A673 (cell line): Measurements from ENCODE around the gene MINDY4. TPM values are rescaled to one million over a fixed set of nuclear protein-coding genes. Genes with fewer than 3 reads are reported as not detected.

Experiments
- BruUV-seq: library from RNA; stranded (reverse); fragments of 400-500 nt; replicated peaks from 2 replicates; lab custom pipeline; 2021; lab: Mats Ljungman, UMichigan
- CTCF ChIA-PET: fragments of 300-600 bp; sonication (Branson Sonifier 250); formaldehyde crosslinking; loops from one replicate; lab custom pipeline; 2022; ENCODE audit warnings: antibody characterized with exemption; lab: Charles Lee
- POLR2A ChIA-PET: fragments of 300-600 bp; sonication (Branson Sonifier 250); formaldehyde crosslinking; loops from one replicate; lab custom pipeline; 2022; ENCODE audit warnings: antibody characterized with exemption; ENCODE audit not compliant: low non-redundant PET; lab: Charles Lee
- DNase-seq: peaks from one replicate; pipeline ENCODE4 v3.0.0-alpha.2; 2015; ENCODE audit warnings: low spot score
- H3K27ac ChIP-seq: fragments of 200-600 bp; sonication (generic); 2 replicates; pipeline ENCODE4 v1.5.1; 2016; ENCODE audit warnings: mixed run types, low read depth, mild to moderate bottlenecking, mixed read lengths, antibody characterized with exemption, low read length; ENCODE audit not compliant: poor library complexity, severe bottlenecking
- H3K27me3 ChIP-seq: fragments of 200-600 bp; sonication (generic); replicated peaks from 2 replicates; pipeline ENCODE4 v1.6.1; 2017; ENCODE audit warnings: mixed run types, low read depth, mild to moderate bottlenecking, mixed read lengths, antibody characterized with exemption, low read length; ENCODE audit not compliant: insufficient read depth, poor library complexity
- H3K36me3 ChIP-seq: fragments of 200-600 bp; sonication (generic); 2 replicates; pipeline ENCODE4 v1.6.1; 2016; ENCODE audit warnings: mixed run types, mild to moderate bottlenecking, mixed read lengths, antibody characterized with exemption, low read length; ENCODE audit not compliant: insufficient read depth, poor library complexity, severe bottlenecking
- H3K4me1 ChIP-seq: fragments of 200-600 bp; sonication (generic); 2 replicates; pipeline ENCODE4 v1.6.1; 2017; ENCODE audit warnings: mixed run types, mild to moderate bottlenecking, mixed read lengths, antibody characterized with exemption, low read length; ENCODE audit not compliant: insufficient read depth, poor library complexity, severe bottlenecking
- H3K4me3 ChIP-seq: fragments of 200-600 bp; sonication (generic); 2 replicates; pipeline ENCODE4 v1.5.1; 2016; ENCODE audit warnings: low read depth, mixed run types, mild to moderate bottlenecking, mixed read lengths, low read length; ENCODE audit not compliant: poor library complexity, severe bottlenecking
- H3K9me3 ChIP-seq: fragments of 200-600 bp; sonication (generic); 2 replicates; pipeline ENCODE4 v1.6.1; 2016; ENCODE audit warnings: mixed run types, low read depth, mild to moderate bottlenecking, mixed read lengths, antibody characterized with exemption, low read length; ENCODE audit not compliant: poor library complexity, severe bottlenecking
- CTCF ChIP-seq: fragments of 300-800, 200-600 bp; sonication (generic); conservative IDR thresholded peaks from 2 replicates; pipeline ENCODE4 v1.5.1; 2017; ENCODE audit warnings: low read depth, mild to moderate bottlenecking, antibody characterized with exemption, low read length, moderate library complexity, mixed read lengths
- EZH2 ChIP-seq: fragments of 200-600 bp; sonication (generic); IDR thresholded peaks from 2 replicates; pipeline ENCODE4 v1.6.1; 2017; ENCODE audit warnings: borderline replicate concordance, low read depth, mild to moderate bottlenecking, mixed read lengths, antibody characterized with exemption, low read length; ENCODE audit not compliant: poor library complexity, severe bottlenecking
- intact Hi-C: fragments of 100-400 bp; cut with micrococcal nuclease; formaldehyde crosslinking; loops from one replicate; pipeline ENCODE4 v1.10.0; 2022; ENCODE audit not compliant: unreplicated experiment
- total RNA-seq: library from RNA; stranded (reverse); gene quantifications from 2 replicates; pipeline ENCODE4 v1.2.3, GENCODE V29; 2021

Gene MINDY4
- total RNA-seq, 1 experiment from 2014 or later = 3.8 TPM

GRCh38 chr7:30858576-30858975 lies 87.4 kb downstream of the MINDY4 start:
- Histone ChIP-seq H3K4me1 (no peaks in the 10 kb centered on the region), H3K27me3 (no peaks in the 10 kb centered on the region), H3K4me3 (no peak overlapping the region), H3K9me3 (no peaks in the 10 kb centered on the region), H3K36me3 (no peaks in the 10 kb centered on the region), H3K27ac (no peak overlapping the region)
- ChIA-PET CTCF (no interaction called here), POLR2A (no interaction called here)
- no peak for DNase-seq
- intact Hi-C loops = no loop called here
- TF ChIP-seq CTCF = no peak
- no peak for TF ChIP-seq EZH2
- BruUV-seq = no TSS peak

- Histone ChIP-seq H3K27ac (no peak overlapping the region), H3K27me3 (no peaks in the 10 kb centered on the region), H3K36me3 (no peaks in the 10 kb centered on the region), H3K4me1 (no peaks in the 10 kb centered on the region), H3K9me3 (no peaks in the 10 kb centered on the region), H3K4me3 (no peak overlapping the region)
- intact Hi-C loops = no loop called here
- POLR2A ChIA-PET = no interaction called here
- DNase-seq = no peak
- no TSS peak for BruUV-seq
- TF ChIP-seq CTCF = no peak
- TF ChIP-seq EZH2 = no peak
- CTCF ChIA-PET = no interaction called here
Observed at GRCh38 chr7:30859202-30859939, 88.2 kb downstream of the MINDY4 start.

GRCh38 chr7:30859940-30860496 lies 88.8 kb downstream of the MINDY4 start:
- intact Hi-C loops = no loop called here
- CTCF ChIA-PET = no interaction called here
- POLR2A ChIA-PET = no interaction called here
- no peak overlapping the region for H3K27ac ChIP-seq
- DNase-seq = no peak
- H3K27me3 ChIP-seq = no peaks in the 10 kb centered on the region
- H3K4me3 ChIP-seq = no peak overlapping the region
- no peaks in the 10 kb centered on the region for H3K9me3 ChIP-seq
- no peaks in the 10 kb centered on the region for H3K4me1 ChIP-seq
- no TSS peak for BruUV-seq
- no peaks in the 10 kb centered on the region for H3K36me3 ChIP-seq
- TF ChIP-seq EZH2 (no peak), CTCF (no peak)
